Measurements from ENCODE around the gene RCAN1.

RCAN1 gene

DNA sequence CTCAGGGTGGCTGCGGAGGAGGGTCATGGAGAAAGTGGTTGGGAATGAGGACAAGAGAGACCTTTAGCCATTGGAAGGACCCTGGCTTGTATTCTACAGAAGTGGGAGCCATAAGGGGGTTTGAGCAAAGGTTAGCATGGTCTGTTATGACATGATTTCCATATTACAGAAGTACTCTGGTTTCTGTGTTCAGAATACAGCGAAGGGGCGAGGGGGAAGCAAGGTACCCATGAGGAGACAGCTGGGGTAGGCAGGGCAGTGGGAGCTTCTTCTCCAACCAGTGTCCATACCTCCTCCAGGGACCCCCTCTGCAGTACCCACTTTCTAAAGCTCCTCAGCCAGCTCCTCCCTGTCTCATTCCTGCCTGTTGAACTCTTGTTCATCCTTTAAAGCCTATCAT, 81.0 kb downstream of the RCAN1 start:
- TF ChIP-seq, protein P1, sequence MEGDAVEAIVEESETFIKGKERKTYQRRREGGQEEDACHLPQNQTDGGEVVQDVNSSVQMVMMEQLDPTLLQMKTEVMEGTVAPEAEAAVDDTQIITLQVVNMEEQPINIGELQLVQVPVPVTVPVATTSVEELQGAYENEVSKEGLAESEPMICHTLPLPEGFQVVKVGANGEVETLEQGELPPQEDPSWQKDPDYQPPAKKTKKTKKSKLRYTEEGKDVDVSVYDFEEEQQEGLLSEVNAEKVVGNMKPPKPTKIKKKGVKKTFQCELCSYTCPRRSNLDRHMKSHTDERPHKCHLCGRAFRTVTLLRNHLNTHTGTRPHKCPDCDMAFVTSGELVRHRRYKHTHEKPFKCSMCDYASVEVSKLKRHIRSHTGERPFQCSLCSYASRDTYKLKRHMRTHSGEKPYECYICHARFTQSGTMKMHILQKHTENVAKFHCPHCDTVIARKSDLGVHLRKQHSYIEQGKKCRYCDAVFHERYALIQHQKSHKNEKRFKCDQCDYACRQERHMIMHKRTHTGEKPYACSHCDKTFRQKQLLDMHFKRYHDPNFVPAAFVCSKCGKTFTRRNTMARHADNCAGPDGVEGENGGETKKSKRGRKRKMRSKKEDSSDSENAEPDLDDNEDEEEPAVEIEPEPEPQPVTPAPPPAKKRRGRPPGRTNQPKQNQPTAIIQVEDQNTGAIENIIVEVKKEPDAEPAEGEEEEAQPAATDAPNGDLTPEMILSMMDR (conservative IDR thresholded peaks at IDR 0.05; ENCODE audit: low read depth, low read length), result no peak
- H3K4me3 ChIP-seq (ENCODE audit: low read depth, low read length), result no peak overlapping the region
- no peak for DNase-seq (ENCODE audit: low read depth)

DNA sequence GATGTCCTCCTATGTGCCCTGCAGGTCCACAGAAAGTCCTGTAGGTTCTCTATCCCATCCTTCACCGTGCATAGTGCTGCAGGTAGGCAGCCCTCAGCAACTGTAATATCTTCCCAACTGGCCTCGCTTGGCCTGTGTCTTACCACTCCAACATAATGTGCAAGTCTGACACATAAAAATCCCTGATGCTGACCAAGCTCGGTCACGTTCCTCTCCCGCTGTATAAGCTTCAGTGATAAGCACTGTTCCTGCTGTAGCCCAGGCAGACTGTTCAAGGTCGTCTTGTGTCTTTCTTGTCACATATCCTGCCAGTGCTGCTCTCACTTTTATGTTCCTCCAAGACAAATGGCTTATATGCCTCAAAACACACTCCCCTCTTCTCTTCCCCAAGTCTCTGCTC, 83.5 kb downstream of the RCAN1 start:
- TF ChIP-seq, protein P1 (conservative IDR thresholded peaks at IDR 0.05; ENCODE audit: low read depth, low read length), result no peak
- no peak for DNase-seq (ENCODE audit: low read depth)
- H3K4me3 ChIP-seq (ENCODE audit: low read depth, low read length), result no peak overlapping the region

DNA sequence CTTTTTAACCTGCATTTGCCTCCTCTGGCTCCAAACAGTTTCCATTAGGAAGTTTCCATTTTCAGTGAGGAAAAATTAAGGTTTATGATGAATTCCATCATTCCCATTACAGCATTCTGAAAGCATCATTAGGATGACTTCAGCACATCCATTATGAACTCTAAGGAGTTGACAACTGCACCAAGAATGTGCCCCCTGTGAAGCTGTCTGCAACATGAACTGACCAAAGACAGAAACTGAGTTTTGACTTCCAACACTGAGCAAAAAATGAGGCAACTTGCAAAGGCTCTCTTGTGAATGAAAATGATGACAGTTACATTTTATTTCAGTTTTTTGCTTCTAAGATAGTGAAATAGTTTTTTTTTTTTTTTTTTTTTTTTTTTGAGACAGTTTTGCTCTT, 84.7 kb downstream of the RCAN1 start:
- no peak overlapping the region for H3K4me3 ChIP-seq (ENCODE audit: low read depth, low read length)
- peak; percentile 95 for DNase-seq (ENCODE audit: low read depth)
- TF ChIP-seq, protein P1 (conservative IDR thresholded peaks at IDR 0.05; ENCODE audit: low read depth, low read length), result no peak

DNA sequence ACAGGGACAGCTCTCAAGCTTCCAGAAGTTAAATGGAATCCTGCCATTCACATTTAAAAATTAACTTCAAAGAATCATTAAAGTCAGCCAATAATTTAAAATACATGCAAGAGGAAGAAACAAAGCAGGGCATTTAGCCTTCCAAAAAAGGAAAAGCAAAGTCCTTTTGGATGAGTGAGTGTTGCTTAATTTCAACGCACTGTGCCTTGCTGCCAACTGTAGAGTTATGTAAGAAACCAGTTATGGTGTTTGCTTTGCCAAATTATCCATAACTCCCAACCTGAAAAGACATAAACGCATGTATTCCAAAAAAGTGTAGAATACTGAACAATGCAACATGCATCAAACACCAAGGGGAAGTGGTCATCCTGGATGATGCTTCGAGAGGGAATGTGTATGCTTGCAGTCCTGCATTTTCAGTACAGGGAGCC, 86.8 kb downstream of the RCAN1 start:
- DNase-seq (ENCODE audit: low read depth), result no peak
- TF ChIP-seq, protein P1 (conservative IDR thresholded peaks at IDR 0.05; ENCODE audit: low read depth, low read length), result no peak
- no peak overlapping the region for H3K4me3 ChIP-seq (ENCODE audit: low read depth, low read length)

DNA sequence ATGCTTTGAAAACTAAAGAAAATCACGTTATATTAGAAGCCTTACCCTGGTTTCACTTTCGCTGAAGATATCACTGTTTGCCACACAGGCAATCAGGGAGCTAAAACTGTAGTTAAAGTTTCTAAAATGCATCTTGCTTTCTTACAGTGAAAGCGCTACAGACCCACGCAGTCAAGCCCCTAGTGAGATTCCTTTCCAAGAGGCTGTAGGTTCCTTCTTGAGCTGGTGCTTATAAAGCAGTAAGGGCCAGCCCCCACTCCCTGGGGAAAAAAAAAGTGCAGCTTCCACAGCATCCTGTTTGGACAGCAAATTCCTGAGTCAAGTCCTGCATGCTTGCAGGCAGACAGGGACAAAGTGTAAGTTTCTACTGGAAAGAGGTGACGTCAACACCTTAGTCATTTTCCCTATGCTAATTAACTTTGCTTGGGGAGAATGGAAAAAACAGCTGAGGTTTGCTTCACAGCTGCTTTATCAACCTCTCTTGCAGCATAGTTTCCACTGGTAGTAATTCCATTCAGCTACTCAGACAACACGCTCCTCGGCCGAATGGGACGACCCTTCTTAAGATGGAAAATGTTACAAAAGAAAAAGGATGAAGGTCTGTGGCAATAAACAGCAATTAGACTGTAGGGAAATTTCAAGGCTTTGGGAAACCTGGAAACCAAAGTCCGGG, 88.2 kb downstream of the RCAN1 start:
- TF ChIP-seq, protein P1 (conservative IDR thresholded peaks at IDR 0.05; ENCODE audit: low read depth, low read length), result no peak
- DNase-seq (ENCODE audit: low read depth), result peak; percentile 100
- peak overlapping the region; percentile 61 for H3K4me3 ChIP-seq (ENCODE audit: low read depth, low read length)

DNA sequence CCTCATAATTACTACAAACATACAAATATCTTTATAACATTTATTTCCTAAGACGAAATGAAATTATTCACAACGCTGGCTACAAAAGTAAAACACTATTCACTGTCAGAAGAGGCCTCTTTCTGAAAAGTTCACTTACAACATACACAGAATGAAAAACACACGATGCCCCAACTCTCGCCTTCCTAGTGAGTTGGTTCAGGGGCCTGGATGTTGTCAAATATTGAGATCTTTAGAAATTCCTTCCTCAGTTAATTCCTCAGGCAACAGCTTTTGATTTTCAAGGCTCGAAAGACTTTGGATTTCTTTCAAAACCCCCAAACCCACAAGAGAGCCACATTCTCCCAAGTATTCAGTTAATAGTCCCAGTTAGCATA, 88.7 kb downstream of the RCAN1 start:
- peak; percentile 55 for DNase-seq (ENCODE audit: low read depth)
- H3K4me3 ChIP-seq (ENCODE audit: low read depth, low read length), result peak overlapping the region; percentile 61
- TF ChIP-seq, protein P1 (conservative IDR thresholded peaks at IDR 0.05; ENCODE audit: low read depth, low read length), result no peak
